ENCODE measurements around the gene GPR78.

GPR78 gene

GRCh38 chr4:8594097-8595038 lies 14.2 kb downstream of the GPR78 start:
- TF ChIP-seq JUND (IDR thresholded peaks at IDR 0.05; ENCODE audit: low read depth): no peak
- DNase-seq (ENCODE audit: low read depth in 1 of 2, low spot score in 1 of 2): peak; percentile 76 to 91
- in situ Hi-C loops (cut with HindIII; ENCODE audit: low pct_unique_long_range_greater_than_20kb, low sequenced_read_pairs): no loop called here

GRCh38 chr4:8595237-8596087 lies 15.3 kb downstream of the GPR78 start:
- TF ChIP-seq JUND (IDR thresholded peaks at IDR 0.05; ENCODE audit: low read depth): no peak
- DNase-seq (ENCODE audit: low read depth in 1 of 2, low spot score in 1 of 2): no peak
- in situ Hi-C loops (cut with HindIII; ENCODE audit: low pct_unique_long_range_greater_than_20kb, low sequenced_read_pairs): no loop called here

GRCh38 chr4:8596891-8597290 lies 16.7 kb downstream of the GPR78 start:
- DNase-seq (ENCODE audit: low read depth in 1 of 2, low spot score in 1 of 2): no peak
- in situ Hi-C loops (cut with HindIII; ENCODE audit: low pct_unique_long_range_greater_than_20kb, low sequenced_read_pairs): no loop called here
- TF ChIP-seq JUND (IDR thresholded peaks at IDR 0.05; ENCODE audit: low read depth): no peak

GRCh38 chr4:8597319-8597718 lies 17.1 kb downstream of the GPR78 start:
- DNase-seq (ENCODE audit: low read depth in 1 of 2, low spot score in 1 of 2): no peak
- TF ChIP-seq JUND (IDR thresholded peaks at IDR 0.05; ENCODE audit: low read depth): no peak
- in situ Hi-C loops (cut with HindIII; ENCODE audit: low pct_unique_long_range_greater_than_20kb, low sequenced_read_pairs): no loop called here

- DNase-seq (ENCODE audit: low read depth in 1 of 2, low spot score in 1 of 2): no peak
- no peak for TF ChIP-seq JUND (IDR thresholded peaks at IDR 0.05; ENCODE audit: low read depth)
- in situ Hi-C loops (cut with HindIII; ENCODE audit: low pct_unique_long_range_greater_than_20kb, low sequenced_read_pairs): no loop called here
Measured at GRCh38 chr4:8597791-8598190, 17.6 kb downstream of the GPR78 start.

- in situ Hi-C loops (cut with HindIII; ENCODE audit: low pct_unique_long_range_greater_than_20kb, low sequenced_read_pairs): no loop called here
- TF ChIP-seq JUND (IDR thresholded peaks at IDR 0.05; ENCODE audit: low read depth): no peak
- DNase-seq (ENCODE audit: low read depth in 1 of 2, low spot score in 1 of 2): no peak
Measured at GRCh38 chr4:8598391-8599090, 18.3 kb downstream of the GPR78 start.

GRCh38 chr4:8599091-8599460 lies 18.9 kb downstream of the GPR78 start:
- DNase-seq (ENCODE audit: low read depth in 1 of 2, low spot score in 1 of 2): no peak
- in situ Hi-C loops (cut with HindIII; ENCODE audit: low pct_unique_long_range_greater_than_20kb, low sequenced_read_pairs): no loop called here
- no peak for TF ChIP-seq JUND (IDR thresholded peaks at IDR 0.05; ENCODE audit: low read depth)

GRCh38 chr4:8599657-8600056 lies 19.5 kb downstream of the GPR78 start:
- in situ Hi-C loops (cut with HindIII; ENCODE audit: low pct_unique_long_range_greater_than_20kb, low sequenced_read_pairs): no loop called here
- no peak for TF ChIP-seq JUND (IDR thresholded peaks at IDR 0.05; ENCODE audit: low read depth)
- DNase-seq (ENCODE audit: low read depth in 1 of 2, low spot score in 1 of 2): peak in 1 of 2 experiments; percentile 11

- DNase-seq (ENCODE audit: low read depth in 1 of 2, low spot score in 1 of 2): no peak
- in situ Hi-C loops (cut with HindIII; ENCODE audit: low pct_unique_long_range_greater_than_20kb, low sequenced_read_pairs): no loop called here
- TF ChIP-seq JUND (IDR thresholded peaks at IDR 0.05; ENCODE audit: low read depth): no peak
Measured at GRCh38 chr4:8600266-8600665, 20.1 kb downstream of the GPR78 start.

GRCh38 chr4:8600686-8601085 lies 20.5 kb downstream of the GPR78 start:
- in situ Hi-C loops (cut with HindIII; ENCODE audit: low pct_unique_long_range_greater_than_20kb, low sequenced_read_pairs): no loop called here
- no peak for TF ChIP-seq JUND (IDR thresholded peaks at IDR 0.05; ENCODE audit: low read depth)
- no peak for DNase-seq (ENCODE audit: low read depth in 1 of 2, low spot score in 1 of 2)

- in situ Hi-C loops (cut with HindIII; ENCODE audit: low pct_unique_long_range_greater_than_20kb, low sequenced_read_pairs): no loop called here
- TF ChIP-seq JUND (IDR thresholded peaks at IDR 0.05; ENCODE audit: low read depth): no peak
- no peak for DNase-seq (ENCODE audit: low read depth in 1 of 2, low spot score in 1 of 2)
Measured at GRCh38 chr4:8601086-8601485, 20.9 kb downstream of the GPR78 start.

GRCh38 chr4:8601556-8601955 lies 21.4 kb downstream of the GPR78 start:
- in situ Hi-C loops (cut with HindIII; ENCODE audit: low pct_unique_long_range_greater_than_20kb, low sequenced_read_pairs): no loop called here
- DNase-seq (ENCODE audit: low read depth in 1 of 2, low spot score in 1 of 2): no peak
- TF ChIP-seq JUND (IDR thresholded peaks at IDR 0.05; ENCODE audit: low read depth): no peak

All from T47D (cell line).